H1 (cell line): Measurements from ENCODE around the gene RPS17. TPM values are rescaled to one million over a fixed set of nuclear protein-coding genes. Genes with fewer than 3 reads are reported as not detected.

Experiments used
- EP300 ChIP-seq, 2 experiments: IDR thresholded peaks; 1 replicate in 1 of 2; 2 replicates in 1 of 2; pipeline ENCODE4 v1.6.1; 2011 to 2012; ENCODE audit warnings: low read depth in 2 of 2, low read length in 2 of 2, mild to moderate bottlenecking in 2 of 2, borderline replicate concordance in 1 of 2, inconsistent platforms in 1 of 2, moderate library complexity in 1 of 2
- NRF1 ChIP-seq: IDR thresholded peaks from 2 replicates; pipeline ENCODE4 v1.6.1; 2011; ENCODE audit warnings: mild to moderate bottlenecking, low read depth, low read length, improper control_type of control experiment
- PHF8 ChIP-seq: fragments of 200-600 bp; sonication (generic); conservative IDR thresholded peaks from 2 replicates; pipeline ENCODE4 v1.7.1; 2012; ENCODE audit warnings: low read depth, mild to moderate bottlenecking, inconsistent platforms, low read length, moderate library complexity
- TBP ChIP-seq: IDR thresholded peaks from 2 replicates; pipeline ENCODE4 v1.6.1; 2011; ENCODE audit warnings: low read depth, low read length, improper control_type of control experiment
- polyA plus RNA-seq, 7 experiments: library from polyadenylated mRNA; depleted of rRNA in 3 of 7; stranded (reverse) in 5 of 7; unstranded in 2 of 7; fragments of >200 nt in 5 of 7; fragments of 200-250 nt in 2 of 7; gene quantifications; 1 replicate in 5 of 7; 2 replicates in 1 of 7; 4 replicates in 1 of 7; pipeline versions ENCODE4 v1.2.1 to v1.2.3, GENCODE V29; 2011 to 2013; ENCODE audit warnings: missing spikeins in 2 of 7, mixed read lengths in 2 of 7
- total RNA-seq: library from RNA; stranded (reverse); fragmentation: NEBNext Ultra II Directional; extraction: Animal tissue kit (Norgen Biotek cat#: 25700); gene quantifications from 2 replicates; pipeline ENCODE4 v1.2.1, GENCODE V29; 2021

Gene RPS17
- total and polyA plus RNA-seq, 2 of the 8 experiments (the other 6 are each of a cell fraction or from before 2014, with no cell fraction given), result 2,416 to 5,590 TPM

GRCh38 chr15:82544431-82544830 is 4.2 kb upstream of the RPS17 start (continued):
- no peak for TF ChIP-seq EP300 (IDR thresholded peaks at IDR 0.05; ENCODE audit: borderline replicate concordance in 1 of 2, low read depth in 2 of 2, low read length in 2 of 2)
- TF ChIP-seq NRF1, result no peak
- no peak for TF ChIP-seq TBP
- TF ChIP-seq PHF8, result no peak
- TF ChIP-seq, all 59 proteins: peak for 0
